HuH-7.5 (cell line): ENCODE measurements around the gene SPATA31D3.
"Not testable (repeated sequence)": the region's sequence is repeated elsewhere in the genome, so short reads cannot be mapped to it uniquely, and the experiment has no call there.

ENCODE experiments used
- DNase-seq: peaks from one replicate; pipeline ENCODE4 v3.0.0; 2011; ENCODE audit warnings: low spot score

The SPATA31D3 gene

DNA sequence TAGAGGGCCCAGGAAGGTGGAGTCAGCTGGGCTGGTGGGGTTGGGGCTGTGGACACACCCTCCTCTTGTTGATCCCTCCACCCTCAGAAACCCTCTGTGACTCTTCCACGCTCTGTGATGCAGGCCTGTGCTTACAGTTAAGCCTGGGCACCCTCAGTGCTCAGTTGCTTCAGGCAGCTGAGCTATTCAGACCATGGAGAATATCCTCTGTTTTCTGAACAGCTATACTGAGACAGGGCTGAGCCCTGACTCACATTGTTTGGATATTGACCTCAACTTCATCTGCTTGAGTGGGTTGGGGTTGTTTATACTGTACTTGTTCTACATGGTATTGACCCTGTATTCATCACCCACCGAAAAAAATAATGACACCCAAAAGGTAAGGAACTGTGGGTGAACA lies at the start of gene SPATA31D3:
Gene SPATA31D3 (plus strand): TSS at position 108 of the 400 bp plus-strand sequence. CDS start 86 bp downstream, at position 194.
- not testable (repeated sequence) for DNase-seq

GRCh38 chr9:81893929-81894328 lies 49.4 kb upstream of the SPATA31D3 start:
- DNase-seq: no peak

- no peak for DNase-seq
Measured at GRCh38 chr9:81894891-81895290, 48.4 kb upstream of the SPATA31D3 start.

- DNase-seq: no peak
Measured at GRCh38 chr9:81896070-81896469, 47.2 kb upstream of the SPATA31D3 start.

GRCh38 chr9:81898851-81899250 lies 44.4 kb upstream of the SPATA31D3 start:
- DNase-seq: no peak

DNA sequence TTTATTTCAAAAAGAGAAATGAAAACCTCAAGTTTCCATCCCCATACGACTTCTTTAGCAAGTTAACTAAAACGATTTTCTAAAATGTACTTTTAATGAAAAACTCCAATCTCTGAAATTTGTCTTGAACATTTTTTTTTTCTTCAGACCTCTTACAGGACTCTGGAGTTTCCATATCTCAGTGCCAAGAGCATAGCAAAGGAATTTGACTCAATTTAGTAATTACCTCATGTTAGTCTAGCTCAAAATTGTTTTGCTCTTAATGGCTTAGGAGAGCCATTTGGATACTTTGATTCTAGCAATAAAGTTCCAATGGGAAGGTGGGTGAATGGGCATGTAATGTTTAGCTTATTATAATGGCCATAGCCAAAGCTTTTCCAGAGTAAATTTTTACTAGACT lies 41.1 kb upstream of the SPATA31D3 start:
- DNase-seq: no peak

GRCh38 chr9:81902626-81903025 lies 40.7 kb upstream of the SPATA31D3 start:
- DNase-seq: no peak

GRCh38 chr9:81906671-81907070 lies 36.6 kb upstream of the SPATA31D3 start:
- DNase-seq: no peak

DNA sequence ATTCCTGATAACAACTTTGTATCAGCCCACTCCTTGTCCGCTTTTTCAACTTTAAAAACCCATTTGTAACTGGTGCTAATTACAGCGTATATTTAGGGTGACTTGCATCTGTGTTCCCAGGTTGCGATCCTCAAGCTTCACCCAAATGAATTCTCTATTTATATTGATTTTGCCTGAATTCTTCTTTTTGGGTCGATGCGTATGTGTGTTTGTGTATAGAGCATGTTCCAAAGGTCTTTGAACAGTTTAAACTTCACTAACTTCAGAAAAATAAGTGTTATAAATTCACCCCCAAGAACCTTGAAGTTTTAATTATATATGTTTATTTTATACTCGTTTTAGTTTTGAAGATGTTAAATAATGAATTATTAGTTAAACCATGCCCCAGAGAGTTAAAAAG lies 31.2 kb upstream of the SPATA31D3 start:
- DNase-seq: no peak

- DNase-seq: no peak
Measured at GRCh38 chr9:81915801-81916505, 27.3 kb upstream of the SPATA31D3 start.

DNA sequence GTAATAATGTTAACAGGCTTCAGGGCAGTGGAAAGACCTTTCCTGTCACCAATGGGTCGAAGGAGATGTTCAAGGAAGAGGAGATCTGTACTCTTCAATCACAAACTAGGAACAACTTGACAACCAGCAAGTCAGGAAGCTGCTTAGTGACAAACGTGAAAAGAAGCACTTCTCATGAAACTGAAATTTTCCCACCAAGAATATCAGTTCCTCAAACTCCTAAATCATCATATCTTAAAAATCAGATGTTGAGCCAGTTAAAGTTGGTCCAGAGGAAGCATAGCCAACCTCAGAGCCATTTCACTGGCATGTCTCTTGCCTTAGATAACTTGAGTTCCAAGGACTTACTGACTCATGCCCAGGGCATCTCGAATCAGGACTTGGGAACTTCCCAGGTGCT lies 24.8 kb upstream of the SPATA31D3 start:
- DNase-seq: not testable (repeated sequence)

- not testable (repeated sequence) for DNase-seq
Measured at GRCh38 chr9:81928305-81928704, 15.0 kb upstream of the SPATA31D3 start, which contains the start of gene SPATA31D4. Gene SPATA31D4, plus strand, starts transcription at chr9:81928428. Its CDS starts 86 bp downstream, at chr9:81928514.

DNA sequence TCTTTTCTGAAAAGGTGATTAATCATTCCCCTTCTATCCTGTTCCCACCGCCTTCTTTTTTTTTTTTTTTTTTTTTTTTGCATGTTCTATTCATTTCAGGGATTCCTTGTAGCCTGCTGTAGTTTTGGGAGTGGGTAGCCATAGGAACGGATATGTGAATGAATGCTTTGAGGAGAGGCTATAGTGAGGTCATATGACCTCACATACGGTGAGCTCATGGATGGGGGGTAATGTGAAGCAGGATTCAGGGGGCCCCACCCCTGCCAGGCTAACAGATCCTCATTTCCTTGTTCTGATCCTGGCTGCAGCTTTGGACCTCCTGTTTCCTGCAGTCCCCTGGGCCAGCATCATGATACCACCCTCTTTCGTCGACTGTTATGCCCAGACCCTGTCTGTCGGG lies 13.2 kb upstream of the SPATA31D3 start:
- not testable (repeated sequence) for DNase-seq

- DNase-seq: not testable (repeated sequence)
Measured at GRCh38 chr9:81933547-81933946, 9.8 kb upstream of the SPATA31D3 start.

DNA sequence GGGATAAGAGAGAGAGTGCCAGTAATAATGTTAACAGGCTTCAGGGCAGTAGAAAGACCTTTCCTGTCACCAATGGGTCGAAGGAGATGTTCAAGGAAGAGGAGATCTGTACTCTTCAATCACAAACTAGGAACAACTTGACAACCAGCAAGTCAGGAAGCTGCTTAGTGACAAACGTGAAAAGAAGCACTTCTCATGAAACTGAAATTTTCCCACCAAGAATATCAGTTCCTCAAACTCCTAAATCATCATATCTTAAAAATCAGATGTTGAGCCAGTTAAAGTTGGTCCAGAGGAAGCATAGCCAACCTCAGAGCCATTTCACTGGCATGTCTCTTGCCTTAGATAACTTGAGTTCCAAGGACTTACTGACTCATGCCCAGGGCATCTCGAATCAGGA lies 5.3 kb downstream of the SPATA31D3 start:
- DNase-seq: not testable (repeated sequence)

GRCh38 chr9:81953096-81953495 lies 9.8 kb downstream of the SPATA31D3 start:
- DNase-seq: no peak

GRCh38 chr9:81955625-81956024 lies 12.3 kb downstream of the SPATA31D3 start:
- no peak for DNase-seq

DNA sequence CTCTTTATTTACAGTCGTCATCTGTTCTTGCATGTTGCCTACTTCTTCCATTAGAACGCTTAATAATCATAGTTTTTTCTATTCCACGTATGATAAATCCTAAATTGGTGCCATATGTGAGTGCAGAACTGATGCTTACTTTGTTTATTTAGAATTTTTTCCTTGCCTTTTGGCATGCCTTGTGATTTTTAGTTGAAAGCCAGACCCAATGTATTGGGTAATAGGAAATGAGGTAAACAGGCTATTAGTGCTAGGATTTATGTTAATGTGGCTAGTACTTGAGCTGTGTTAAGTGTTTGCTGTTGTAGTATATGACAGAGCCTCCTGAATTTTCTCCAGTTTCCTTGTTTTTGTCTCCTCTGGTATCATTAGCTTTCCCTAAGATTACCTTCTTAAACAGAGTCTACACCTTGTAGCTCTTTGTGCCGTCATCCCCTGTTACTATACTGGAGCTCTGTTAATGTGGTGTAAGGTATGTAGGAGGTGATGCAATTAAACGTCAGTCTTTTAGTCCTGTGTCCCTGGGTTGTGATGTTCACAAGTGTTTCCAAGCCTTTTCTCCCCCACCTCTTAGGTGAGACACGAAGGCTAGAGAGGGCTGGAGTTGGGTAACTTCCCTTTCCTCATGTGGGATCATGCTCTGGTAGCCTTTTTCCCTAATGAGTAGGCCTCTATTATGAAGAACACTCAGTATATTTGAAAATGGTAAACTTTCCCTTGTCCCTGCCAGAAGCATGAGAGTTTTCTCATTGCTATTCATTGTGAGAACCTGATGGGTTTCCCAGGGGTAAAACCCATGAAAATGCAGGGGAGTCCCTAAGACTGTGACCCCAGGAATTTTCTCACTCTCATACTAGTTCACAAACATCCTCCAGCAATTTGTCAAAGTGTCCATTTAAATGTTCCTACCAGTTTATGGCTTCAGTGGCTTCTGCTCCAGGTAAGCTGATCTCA lies 21.2 kb downstream of the SPATA31D3 start:
- no peak for DNase-seq

DNA sequence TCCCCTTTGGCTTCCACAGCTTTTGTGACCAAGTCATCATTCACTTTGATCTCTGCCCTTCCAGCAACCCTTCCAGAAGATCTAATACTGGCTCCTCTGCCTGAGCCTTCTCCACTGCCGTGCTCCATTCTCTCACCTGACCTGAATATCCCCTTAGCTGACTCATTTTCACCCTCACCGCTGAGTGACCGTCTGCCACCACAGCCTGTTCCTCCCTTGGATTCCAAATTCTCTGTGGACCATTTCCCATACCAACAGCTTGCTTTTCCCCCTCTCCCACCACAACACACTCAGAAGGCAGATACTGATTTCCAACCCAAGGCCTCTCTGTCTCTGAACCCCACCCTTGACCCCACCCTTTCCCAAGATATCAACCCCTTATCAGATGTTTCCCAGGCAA lies 24.7 kb downstream of the SPATA31D3 start:
- no peak for DNase-seq

DNA sequence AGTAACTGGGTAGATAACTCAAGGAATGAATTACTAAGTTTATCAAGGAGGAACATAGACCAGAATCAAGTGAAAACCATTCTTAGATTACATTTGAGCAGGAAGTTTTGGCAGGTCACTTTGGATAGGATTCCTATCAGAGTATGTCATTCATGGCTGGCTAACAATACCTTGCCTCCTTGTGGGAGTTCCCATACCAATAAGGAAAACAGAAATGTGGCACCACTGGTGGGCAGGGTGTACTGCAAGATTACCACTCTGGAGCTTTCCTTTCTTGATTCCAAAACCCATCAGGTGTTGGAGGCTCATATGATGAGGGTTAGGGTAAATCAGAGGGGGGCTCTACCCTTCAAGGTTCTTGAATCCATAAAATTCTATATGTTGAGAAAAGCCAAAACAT lies 26.7 kb downstream of the SPATA31D3 start:
- no peak for DNase-seq

DNA sequence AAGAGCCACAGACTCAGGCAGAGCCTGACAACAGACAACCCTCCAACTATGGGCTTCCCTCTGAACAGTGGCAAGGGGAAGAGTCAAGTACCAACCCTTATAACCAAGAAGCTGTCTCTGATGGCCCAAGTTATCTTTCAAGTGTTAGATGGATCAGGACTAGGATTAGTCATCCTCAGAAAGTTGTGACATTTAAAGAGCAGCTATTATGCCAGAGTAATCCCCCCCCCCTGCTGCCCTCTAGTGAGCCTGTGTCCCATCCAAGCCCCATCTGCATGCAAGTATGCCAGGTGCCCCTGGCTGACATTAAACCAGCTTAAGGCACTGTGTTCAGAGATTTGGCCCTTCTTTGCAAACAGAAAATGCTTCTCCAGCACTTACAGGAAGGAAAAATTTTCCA lies 28.4 kb downstream of the SPATA31D3 start:
- no peak for DNase-seq

DNA sequence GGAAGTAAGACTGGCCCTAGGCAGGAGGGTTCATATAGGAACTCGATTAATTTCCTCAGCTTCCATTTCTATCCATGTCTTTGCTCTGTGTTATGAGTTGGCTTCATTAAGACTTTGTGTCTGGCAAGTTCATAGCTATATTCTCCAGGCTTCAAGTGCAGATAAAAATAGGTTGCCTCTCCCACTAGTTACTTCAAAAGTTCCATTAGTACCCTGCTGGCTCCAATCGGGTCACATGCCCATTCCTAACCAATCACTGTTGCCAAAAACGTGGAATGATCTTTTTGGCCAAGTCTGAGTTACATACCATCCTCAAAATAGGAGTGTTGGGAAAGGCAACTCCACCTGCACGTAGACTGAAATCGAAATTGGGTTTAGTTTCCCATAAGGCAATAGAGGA lies 31.5 kb downstream of the SPATA31D3 start:
- DNase-seq: no peak

GRCh38 chr9:81976351-81976750 lies 33.1 kb downstream of the SPATA31D3 start:
- no peak for DNase-seq
